NCI-H345 treated with DMSO at 0.1 percent for 48 hours (cell line): Measurements from ENCODE around the gene OR2Z1.

Experiments used
- DNase-seq: peaks from one replicate; lab custom pipeline; 2025; ENCODE audit not compliant: unreplicated experiment; lab: John Stamatoyannopoulos, UW

The OR2Z1 gene

GRCh38 chr19:8721334-8721733, at the start of gene OR2Z1:
OR2Z1 (plus strand) TSS chr19:8721634; CDS start chr19:8731029, 9,395 bp downstream.
- DNase-seq: no peak

- no peak for DNase-seq
Observed at GRCh38 chr19:8673276-8673891, 48.0 kb upstream of the OR2Z1 start.

- no peak for DNase-seq
Observed at GRCh38 chr19:8675066-8675465, 46.4 kb upstream of the OR2Z1 start.

GRCh38 chr19:8678244-8678807, 43.1 kb upstream of the OR2Z1 start:
- DNase-seq: no peak

GRCh38 chr19:8680676-8681344, 40.6 kb upstream of the OR2Z1 start:
- DNase-seq: no peak

GRCh38 chr19:8681345-8682029, 39.9 kb upstream of the OR2Z1 start:
- DNase-seq: no peak

GRCh38 chr19:8682472-8682871, 39.0 kb upstream of the OR2Z1 start:
- DNase-seq: no peak

- no peak for DNase-seq
Observed at GRCh38 chr19:8682931-8683330, 38.5 kb upstream of the OR2Z1 start.

- no peak for DNase-seq
Observed at GRCh38 chr19:8684001-8684902, 37.2 kb upstream of the OR2Z1 start.

GRCh38 chr19:8686549-8686948, 34.9 kb upstream of the OR2Z1 start:
- DNase-seq: no peak

- no peak for DNase-seq
Observed at GRCh38 chr19:8688930-8689329, 32.5 kb upstream of the OR2Z1 start.

GRCh38 chr19:8690753-8691539, 30.5 kb upstream of the OR2Z1 start:
- DNase-seq: no peak

- no peak for DNase-seq
Observed at GRCh38 chr19:8695501-8695900, 25.9 kb upstream of the OR2Z1 start.

- DNase-seq: no peak
Observed at GRCh38 chr19:8695911-8696310, 25.5 kb upstream of the OR2Z1 start.

- no peak for DNase-seq
Observed at GRCh38 chr19:8696993-8697392, 24.4 kb upstream of the OR2Z1 start.

GRCh38 chr19:8697671-8698432, 23.6 kb upstream of the OR2Z1 start:
- DNase-seq: no peak

- DNase-seq: no peak
Observed at GRCh38 chr19:8698433-8699063, 22.9 kb upstream of the OR2Z1 start, which contains the start of gene ACTL9. ACTL9 (minus strand) TSS chr19:8698795; CDS start chr19:8698701, 94 bp downstream.

- no peak for DNase-seq
Observed at GRCh38 chr19:8699908-8700307, 21.5 kb upstream of the OR2Z1 start.

GRCh38 chr19:8700956-8701355, 20.5 kb upstream of the OR2Z1 start:
- no peak for DNase-seq
